Kidney glomerular epithelial cell (primary cell): ENCODE results near the gene ARHGEF7.

Experiments
- DNase-seq: peaks from one replicate; lab custom pipeline; 2025; lab: John Stamatoyannopoulos, UW

ARHGEF7 gene

DNA sequence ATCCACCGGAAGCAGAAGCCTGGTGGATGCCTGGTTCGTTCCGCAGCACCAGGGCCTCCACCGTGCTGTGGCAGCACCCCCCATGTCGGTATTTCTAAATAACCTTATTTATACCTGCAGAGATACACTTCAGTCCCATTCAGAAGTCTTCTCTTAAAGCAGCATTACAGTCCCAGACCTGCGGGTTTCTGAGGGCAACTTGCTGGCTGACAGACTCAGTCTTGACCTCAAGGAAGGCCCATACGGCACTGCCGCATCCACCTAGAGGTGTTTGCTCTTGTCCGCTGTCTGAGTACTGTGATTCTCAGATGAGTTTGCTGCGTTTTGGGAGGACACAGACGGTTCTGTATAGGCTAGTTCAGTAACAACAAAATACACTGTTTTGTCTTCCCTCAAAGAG lies 188.4 kb downstream of the ARHGEF7 start:
- no peak for DNase-seq

DNA sequence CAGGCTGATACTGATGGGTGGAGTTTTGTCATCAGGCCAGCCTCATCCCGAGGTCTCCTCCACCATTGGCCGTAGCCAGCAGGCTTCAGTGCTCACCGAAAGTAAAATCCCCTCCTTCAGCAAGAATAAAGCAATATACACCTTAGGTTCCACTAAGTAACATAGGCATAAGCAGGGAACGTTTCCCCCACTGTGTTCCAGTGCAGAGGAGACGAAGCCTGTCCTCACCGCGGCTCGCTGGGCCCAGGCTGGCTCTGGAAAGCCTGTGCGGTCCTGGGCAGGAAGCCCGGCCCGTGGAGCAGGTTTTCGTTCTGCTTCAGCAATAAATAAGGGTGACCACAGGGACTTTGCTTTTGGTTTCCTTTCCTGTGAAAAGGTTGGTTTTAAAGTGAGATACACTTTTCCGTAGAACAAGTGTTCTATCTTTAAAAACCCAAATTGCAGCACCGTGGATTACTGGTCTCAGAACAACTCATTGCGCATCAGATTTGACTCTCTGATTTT lies 189.0 kb downstream of the ARHGEF7 start:
- DNase-seq = no peak

DNA sequence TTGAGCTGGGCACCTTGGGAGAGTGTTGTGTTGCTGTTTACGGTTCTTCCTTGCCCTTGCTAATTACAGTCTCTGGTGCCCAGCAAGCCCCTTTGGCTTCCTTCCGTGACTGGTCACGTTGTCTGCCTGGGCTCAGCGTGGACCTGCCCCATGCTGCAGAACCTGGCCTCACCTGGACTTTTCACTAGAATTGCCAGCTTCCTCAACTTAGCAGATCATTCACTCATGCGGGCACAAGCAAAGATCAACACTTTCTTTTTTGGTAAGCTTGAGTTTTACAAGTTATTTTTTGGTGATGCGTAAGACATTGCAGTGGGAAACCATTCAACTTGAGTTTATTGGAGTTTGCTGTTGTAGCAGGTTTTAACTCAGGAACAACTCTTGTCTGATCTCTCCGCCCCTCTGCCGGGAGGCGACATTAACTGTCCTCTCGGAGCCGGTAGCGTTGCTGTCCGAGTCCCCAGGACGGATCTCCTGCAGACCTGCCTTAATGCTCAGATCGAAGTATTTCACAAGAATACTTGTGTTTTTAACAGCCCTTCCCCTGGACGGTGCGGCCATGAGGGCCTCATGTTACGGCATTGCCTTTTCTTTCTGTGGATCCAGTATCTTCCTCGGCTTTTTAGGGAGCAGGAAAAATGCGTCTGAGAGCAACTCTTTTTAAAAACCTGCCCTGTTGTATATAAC lies 189.6 kb downstream of the ARHGEF7 start:
- DNase-seq = no peak

DNA sequence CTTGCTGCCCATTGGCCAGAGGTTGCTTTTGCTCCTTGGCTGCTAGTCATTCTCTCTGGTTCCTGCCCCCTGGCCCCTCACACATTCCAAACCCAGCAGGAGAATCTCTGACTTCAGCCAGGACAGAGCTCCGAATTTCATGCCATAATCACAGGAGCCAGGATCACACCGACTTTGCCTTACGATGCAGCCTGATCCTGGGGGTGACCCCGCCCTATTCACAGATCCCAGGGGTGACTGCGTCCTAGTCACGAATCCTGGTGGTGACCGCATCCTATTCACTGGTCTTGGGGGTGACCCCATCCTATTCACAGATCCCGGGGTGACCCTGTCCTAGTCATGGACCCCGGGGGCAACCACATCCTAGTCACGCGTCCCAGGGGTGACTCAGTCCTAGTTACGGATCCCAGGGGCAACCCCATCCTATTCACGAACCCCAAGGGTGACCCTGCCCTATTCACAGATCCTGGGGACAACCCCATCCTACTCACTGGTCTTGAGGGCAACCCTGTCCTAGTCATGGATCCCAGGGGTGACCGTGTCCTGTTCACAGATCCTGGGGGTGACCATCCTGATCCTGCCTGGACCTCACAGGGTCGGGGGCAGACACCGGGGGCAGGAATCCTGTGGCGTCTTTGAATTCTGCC lies 198.0 kb downstream of the ARHGEF7 start:
- DNase-seq = no peak

DNA sequence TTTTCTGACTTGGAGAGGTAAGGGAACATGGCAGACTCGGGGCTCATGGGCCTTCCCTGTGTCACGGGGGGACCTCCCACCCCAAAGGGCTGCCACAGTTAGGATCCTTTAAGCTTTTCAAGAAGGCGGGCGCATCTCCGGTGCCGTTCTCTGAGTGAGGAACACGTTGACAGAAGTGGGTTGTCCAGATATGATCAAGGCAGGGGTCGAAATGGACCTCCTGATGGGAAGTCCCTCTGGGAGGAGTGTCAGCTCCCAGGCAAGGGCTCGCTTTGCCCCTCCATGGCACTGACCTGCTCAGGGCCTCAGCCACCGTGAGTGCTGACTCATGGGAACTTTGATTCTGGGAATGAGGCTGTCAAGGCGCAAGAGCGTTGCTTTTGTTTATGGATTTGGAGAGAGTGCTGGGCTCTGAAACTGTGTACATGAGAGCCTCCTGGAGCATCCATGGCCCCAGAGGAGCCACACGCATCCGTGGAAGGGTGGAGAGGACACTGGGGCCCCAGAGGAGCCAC lies 198.9 kb downstream of the ARHGEF7 start:
- no peak for DNase-seq

DNA sequence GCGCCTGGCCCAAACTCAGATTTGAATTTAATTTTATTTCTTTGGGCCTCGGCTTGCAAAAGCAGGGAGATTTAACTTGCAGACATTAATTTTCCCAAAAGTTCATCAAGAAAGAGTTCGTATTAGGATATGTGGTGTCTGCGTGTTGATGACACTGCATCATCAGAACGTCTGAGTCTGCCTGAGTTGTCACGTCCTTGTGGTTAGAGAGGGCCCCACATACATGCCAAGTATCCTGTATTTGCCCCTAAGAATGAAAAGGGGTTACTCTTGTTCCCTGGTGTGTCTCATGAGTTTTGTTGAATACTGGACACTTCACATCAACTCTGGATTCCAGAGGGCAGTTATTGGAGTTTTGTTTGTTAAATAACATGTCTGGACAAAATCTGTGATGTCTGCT lies 199.7 kb downstream of the ARHGEF7 start:
- DNase-seq = no peak

DNA sequence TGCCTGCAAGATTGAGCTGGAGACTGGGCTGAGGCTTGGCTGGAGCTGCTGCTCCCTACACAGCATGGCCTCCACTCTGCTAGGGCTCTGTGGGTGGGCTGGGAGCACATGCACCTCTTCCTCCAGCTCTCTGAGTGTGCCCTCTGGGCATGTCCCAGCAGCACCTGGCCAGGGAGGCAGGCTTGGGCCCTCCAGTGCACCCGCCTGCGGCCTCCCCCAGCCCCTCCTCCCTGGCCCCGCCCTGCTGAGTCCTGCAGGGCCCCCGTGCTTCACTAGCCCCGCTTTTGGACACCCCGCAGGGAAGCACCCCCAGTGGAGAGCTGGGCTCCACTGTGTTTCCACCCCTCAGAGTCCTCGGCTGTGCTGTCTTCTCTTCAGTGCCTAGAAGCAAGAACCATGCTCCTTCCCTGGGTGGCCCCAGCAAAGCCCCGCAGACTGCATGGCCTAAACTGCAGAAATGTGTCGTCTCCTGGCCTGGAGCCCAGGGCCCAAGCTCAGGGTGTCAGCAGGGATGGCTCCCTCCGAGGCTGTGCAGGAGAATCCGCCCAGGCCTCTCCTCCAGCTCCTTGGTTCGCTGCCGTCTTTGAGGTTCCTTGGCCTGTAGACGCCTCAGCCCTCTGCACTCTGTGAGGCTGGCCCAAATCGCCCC lies 200.4 kb downstream of the ARHGEF7 start:
- no peak for DNase-seq

DNA sequence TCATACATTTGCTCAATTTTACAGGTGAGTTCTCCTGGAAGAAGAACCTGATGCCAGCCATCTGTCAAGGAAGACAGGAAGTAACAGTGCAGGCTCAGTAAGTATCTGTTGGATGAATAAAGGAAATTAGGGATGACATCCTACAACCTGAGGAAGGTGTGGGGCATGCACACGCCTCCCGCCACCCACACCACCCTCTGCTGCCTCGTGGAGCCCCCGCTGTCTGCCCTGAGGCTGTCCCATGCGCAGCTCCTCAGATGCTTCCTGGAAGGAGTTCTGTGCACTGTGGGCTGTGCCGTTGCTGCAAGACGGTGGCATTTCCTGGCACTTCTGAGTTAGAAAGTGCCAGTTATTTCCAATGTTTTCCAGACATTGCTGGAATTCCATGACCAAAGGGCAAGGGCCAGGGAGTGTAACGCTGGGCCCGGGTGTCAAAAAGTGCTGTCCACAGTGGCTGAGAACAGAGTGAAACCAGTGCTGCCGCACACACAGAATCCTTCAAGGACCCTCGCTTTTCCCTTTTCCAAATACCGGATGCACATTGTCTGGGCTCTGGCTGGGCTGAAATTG lies 201.1 kb downstream of the ARHGEF7 start:
- no peak for DNase-seq

DNA sequence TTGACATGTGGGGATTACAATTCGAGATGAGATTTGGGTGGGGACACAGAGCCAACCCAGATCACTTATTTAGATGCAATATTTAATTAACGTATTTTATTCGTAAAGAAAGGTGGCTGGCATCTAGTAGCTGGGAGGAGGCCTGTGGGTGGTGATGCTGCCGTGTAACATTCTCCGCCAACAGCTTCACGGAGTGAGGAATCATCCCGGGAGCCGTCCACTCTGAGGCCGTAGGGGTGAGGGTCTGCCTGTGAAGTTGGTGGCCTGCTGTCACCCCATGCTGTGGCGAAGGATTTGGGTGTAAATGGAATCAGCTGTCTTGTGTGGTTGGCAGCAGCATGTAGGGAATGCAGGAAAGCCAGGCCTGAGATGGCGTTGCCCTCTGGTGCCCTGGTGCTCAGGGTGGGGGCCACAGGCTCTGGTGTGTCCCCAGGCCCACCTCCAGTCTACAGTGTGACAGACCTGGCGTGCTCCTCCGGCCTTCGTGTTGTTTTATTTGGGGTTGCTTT lies 202.0 kb downstream of the ARHGEF7 start:
- no peak for DNase-seq

DNA sequence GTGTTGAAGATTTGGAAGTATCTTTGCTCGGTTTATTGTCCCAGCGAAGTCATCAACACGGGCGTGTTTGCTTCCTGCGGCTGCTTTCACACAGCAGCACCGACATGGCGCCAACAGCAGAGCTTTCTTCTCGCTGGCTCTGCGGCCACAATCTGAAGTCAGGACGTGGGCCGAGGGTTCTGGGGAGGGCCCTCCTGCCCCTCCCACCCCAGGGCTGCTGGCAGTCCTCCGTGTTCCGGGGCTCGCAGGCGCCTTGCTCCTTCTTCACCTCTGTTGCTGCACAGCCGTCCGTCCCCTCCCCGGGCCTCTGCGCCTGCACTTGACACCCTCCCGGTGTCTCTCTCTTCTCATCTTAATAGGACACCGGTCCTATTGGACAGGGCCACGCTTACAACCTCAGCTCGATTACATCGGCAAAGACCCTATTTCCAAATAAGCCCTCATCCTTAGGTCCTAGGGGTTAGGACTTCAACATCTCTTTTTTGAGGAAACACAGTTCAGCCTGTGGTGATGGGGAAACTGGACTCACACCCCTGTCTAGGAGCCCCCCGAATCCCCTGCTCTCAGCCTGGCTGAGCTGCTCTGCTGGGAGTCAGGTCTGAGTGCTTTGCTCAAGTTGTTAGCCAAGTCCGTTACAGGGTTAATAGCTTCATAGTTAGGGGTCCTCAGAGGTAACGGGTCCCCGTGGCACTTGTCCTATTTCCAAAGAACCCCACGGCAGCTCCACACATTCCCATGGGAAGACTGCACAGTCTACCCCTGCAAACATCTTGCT lies 202.6 kb downstream of the ARHGEF7 start:
- DNase-seq = no peak

DNA sequence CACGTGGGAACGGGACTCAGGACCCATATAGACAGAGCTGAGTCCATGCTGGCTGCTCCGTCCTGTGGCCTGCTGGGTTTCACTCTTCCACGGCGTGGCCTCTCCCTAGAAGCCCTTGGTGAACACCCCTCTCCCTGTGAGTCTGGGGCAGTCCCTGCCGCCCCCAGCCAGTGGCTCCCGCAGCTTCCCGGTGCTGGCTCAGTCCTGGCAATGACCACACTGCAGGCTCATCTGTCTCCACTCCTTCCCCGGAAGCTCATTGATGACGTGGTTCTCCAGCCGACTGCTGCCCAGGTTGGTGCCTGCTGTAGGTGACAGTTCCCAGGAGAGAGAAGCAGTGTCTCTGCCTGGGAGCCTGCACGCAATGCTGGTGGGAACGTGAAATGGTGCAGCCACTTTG lies 203.3 kb downstream of the ARHGEF7 start:
- no peak for DNase-seq

DNA sequence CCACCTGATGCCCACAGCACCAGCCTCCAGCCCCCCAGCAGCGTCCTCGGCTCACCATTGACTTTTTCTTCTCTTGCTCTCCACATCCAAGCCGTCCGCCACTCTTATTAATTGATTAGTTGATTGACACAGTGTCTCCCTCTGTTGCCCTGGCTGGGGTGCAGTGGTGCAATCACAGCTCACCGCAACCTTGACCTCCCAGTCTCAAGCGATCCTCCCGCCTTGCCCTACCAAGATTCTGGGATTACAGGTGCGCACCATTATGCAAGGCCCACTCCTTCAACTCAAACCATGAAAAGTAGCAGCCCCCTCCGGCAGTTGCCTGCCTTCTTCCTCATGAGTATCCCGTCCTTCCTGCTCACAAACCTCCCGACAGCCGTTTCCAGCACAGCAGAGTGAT lies 204.4 kb downstream of the ARHGEF7 start:
- DNase-seq = no peak

DNA sequence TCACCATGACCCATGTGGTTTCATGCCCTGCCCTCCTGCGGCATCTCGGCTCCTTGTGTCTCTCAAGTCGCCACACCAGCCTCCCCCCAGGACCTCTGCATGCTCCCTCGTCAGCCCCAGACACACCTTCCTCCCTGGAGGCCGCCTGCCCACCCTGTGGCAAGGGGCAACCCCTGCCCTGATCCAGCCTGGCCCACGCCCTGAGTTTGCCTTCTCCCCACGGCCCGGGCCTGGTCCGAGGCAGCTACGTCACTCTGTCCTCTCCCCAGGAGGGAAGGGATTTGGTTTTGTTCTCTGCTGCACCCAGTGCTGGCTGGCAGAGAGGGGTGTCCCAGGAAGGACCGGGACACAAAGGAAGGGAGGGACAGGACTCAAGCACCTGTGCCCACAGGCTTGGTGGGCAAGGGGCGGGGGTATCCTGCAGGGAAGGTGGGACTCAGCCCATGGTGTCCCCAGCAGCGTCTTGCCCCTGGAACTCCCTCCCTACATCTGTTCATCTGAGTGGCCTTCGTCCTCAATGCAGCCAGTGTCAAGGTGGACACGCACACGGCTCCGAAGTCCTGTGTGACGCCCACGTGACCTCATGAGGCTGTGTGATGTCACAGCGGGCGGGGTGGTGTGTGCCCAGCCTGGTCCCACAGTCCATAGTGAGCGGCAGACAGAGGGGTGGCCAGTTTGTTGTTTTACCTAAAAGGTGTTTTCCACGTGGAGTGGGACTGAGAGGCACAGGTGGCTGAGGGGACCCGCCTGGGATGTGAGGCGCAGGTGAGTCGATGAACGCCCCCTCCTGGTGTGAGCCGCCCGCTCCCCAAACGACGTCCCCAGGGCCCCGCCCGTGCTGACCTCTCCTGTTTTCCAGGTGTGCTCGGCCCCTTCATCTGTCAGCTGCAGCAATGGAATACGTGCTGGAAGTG lies 205.1 kb downstream of the ARHGEF7 start, which contains the start of gene TEX29:
Gene TEX29 (plus strand): TSS at position 645 of the 914 bp plus-strand sequence. CDS start 249 bp downstream, at position 894.
- no peak for DNase-seq

DNA sequence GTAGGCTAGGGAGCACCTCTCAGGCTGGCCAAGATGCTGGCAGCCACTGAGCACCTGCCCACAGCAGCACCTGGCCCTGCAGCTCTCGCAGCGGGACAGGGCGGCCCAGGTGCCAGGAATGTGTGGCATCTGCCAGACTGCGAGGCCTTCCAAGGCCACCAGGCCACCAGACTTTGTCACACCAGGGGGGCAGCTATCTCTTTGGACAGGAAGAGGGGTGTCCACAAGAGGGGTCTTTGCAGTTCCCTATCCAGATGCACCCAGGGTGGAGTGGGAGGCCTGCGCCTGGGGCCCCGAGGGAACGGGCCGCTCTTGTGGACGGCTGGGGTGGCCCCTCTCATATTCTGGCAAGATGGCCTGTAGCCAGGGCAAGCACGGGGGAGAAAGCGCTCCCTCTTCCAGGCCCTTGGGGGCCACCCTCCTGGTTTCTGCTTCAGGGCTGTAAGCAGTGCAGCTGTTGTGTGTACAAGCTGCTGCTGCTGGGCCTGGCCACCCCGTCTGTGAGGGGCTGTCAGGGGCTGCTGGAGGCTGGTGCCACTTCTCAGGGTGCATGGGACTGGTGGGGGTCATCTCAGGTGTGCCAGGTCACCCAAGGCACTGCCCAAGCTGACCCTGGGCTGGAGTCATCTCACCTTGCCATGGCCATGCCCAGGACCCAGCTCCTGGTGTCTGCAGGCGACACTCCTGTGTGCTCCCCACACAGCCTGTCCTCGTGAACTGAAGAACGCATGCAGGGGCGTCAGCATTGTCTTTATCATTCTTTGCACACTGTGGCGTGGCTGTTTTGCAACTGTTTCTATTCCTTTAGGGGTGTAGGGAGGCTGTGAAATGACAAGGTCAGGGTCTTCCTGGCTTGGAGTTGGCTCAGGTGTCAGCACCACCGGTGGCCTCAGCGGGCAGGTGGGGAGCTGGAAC lies 207.1 kb downstream of the ARHGEF7 start:
- no peak for DNase-seq

DNA sequence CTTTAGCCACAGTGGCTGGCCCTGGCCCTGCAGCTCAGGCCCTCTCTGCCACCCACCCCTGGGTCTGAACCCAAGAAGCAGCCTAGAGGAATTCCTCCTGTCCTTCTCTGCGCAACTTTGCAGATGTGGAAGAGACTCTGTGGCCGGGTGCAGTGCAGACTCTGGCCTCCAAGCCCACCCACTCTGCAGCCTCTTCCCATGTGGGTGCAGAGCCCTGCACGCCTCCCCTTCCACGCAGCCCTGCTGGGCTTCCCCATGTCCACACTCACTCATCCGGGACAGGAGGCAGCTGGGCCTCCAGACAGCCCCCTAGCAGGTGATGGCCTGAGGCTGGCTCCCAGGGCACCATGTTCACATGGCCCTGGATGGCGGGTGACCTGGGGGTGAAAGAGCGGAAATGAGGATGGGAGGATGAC lies 207.8 kb downstream of the ARHGEF7 start:
- DNase-seq = no peak

DNA sequence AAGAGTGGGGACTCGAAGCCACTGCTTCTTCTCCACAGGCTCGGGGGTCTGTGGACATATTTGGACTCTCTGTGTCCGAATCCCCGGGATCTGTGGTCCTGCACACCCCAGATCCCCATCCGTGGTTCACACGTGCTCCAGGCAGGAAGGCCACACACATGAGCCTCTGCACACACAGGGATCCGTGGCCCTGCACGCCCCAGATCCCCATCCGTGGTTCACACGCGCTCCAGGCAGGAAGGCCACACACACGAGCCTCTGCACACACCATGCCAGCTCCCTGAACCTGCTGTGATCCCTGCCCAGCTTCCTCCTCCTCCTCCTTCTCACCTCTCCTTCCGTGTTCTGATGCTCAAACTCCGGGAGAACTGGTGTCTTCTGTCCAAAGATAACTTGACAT lies 208.4 kb downstream of the ARHGEF7 start:
- DNase-seq = no peak

DNA sequence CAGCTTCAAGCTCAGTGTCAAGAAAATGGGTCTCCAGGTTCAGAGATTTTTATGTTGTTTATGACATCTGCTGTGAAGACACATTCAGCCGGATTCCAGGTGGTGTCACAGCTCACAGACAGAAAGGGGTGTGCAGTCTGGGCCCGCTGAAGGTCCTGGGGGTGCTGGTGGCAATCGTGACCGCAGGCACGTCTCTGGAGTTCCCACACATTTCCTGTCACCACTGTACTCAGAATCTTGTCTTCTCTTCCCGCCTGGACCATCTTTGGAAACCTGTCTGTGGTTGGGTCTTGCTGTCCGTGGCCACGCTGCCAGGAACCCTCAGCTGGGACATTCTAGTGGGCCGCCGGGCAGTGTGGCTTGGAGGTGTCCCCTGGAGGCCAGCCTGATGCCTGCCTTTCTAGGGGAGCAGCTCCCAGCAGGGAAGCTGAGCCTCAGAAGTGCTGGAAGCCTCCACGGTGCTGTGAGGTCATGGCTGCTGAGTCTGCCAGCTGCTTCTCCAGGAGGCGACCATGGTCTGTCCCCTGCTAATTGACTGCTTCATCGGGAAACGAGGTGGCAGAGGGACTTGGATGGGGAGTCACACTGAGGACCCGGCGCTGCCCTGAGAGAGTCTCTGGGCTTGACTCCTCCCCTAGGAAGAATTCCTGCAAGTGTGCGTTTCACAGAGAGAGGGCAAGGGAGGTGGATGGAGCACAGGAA lies 209.0 kb downstream of the ARHGEF7 start:
- no peak for DNase-seq

DNA sequence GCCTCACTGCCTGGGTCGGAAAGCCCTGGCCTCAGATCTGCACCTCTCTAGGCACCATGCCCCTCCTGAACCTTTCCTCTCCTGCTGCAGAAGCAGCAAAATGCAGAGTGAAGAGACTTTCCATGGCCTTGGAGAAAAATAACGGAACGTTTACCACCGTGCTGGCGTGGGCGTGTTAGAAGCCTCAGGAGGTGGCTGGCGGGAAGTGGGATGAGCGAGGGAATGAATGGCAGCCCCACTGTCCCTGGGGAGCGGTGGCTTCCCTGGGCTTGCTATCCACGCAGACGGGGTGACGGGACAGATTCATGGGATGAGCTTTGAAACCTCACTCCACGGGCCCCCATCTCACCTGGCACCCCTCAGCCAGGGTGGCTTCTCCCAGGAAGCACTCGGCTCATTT lies 209.6 kb downstream of the ARHGEF7 start:
- DNase-seq = no peak
